HCT116 (cell line): ENCODE measurements around the gene TAF11L13. TPM values are rescaled to one million over a fixed set of nuclear protein-coding genes. Genes with fewer than 3 reads are reported as not detected.

Experiments
- ATAC-seq: fragments of 200-7000 bp; cut with Tn5 transposase; 2 replicates; pipeline ENCODE4 v1.9.1; 2020; ENCODE audit warnings: mild to moderate bottlenecking, moderate library complexity
- BruUV-seq: library from RNA; stranded (reverse); fragments of 400-500 nt; replicated peaks from 2 replicates; lab custom pipeline; 2021; lab: Mats Ljungman, UMichigan
- CTCF ChIA-PET: fragments of 300-600 bp; sonication (Branson Sonifier 250); formaldehyde crosslinking; loops from one replicate; lab custom pipeline; 2021; ENCODE audit warnings: antibody characterized with exemption; lab: Charles Lee
- POLR2A ChIA-PET: fragments of 300-600, 350-600 bp; sonication (Branson Sonifier 250); formaldehyde crosslinking; loops from one replicate; lab custom pipeline; 2021; ENCODE audit warnings: antibody characterized with exemption; lab: Charles Lee
- RAD21 ChIA-PET, 2 experiments: fragments of 300-600 bp; sonication (Branson Sonifier 250); formaldehyde crosslinking; loops; one replicate each; lab custom pipeline; 2023; ENCODE audit warnings: low total read pairs in 2 of 2; ENCODE audit not compliant: uncharacterized antibody in 2 of 2, unreplicated experiment in 2 of 2, low non-redundant PET in 1 of 2; lab: Charles Lee
- DNase-seq: peaks from one replicate; pipeline ENCODE4 v3.0.0-alpha.2; 2010; ENCODE audit warnings: low read depth, low spot score
- H2AFZ ChIP-seq: fragments of 200-600 bp; shearing (Covaris generic), sonication (generic); 2 replicates; pipeline ENCODE4 v1.6.1; 2017; ENCODE audit warnings: low read depth, mixed run types, mixed read lengths, antibody characterized with exemption, low read length; ENCODE audit not compliant: poor library complexity, severe bottlenecking
- H3K27ac ChIP-seq: 2 replicates; pipeline ENCODE4 v1.5.1; 2012; ENCODE audit warnings: low read depth, low read length
- H3K27me3 ChIP-seq: fragments of 200-600 bp; sonication (generic); 2 replicates; pipeline ENCODE4 v1.6.1; 2016; ENCODE audit warnings: mixed run types, low read length, mixed read lengths; ENCODE audit not compliant: insufficient read depth
- H3K36me3 ChIP-seq, 2 experiments: fragments of 200-500 bp in 1 of 2; fragments of 200-600 bp in 1 of 2; sonication (Bioruptor generic) in 1 of 2; sonication (generic) in 1 of 2; 2 replicates each; pipeline versions ENCODE4 v1.5.1 to v1.6.1; 2014 to 2016; ENCODE audit warnings: low read length in 2 of 2, inconsistent platforms in 1 of 2, mixed read lengths in 1 of 2, mixed run types in 1 of 2; ENCODE audit not compliant: insufficient read depth in 2 of 2, control insufficient read depth in 1 of 2
- H3K4me1 ChIP-seq, 2 experiments: fragments of 200-600 bp in 1 of 2; sonication (generic) in 1 of 2; 2 replicates each; pipeline versions ENCODE4 v1.5.1 to v1.6.1; 2012 to 2017; ENCODE audit warnings: low read length in 2 of 2, inconsistent platforms in 1 of 2, mild to moderate bottlenecking in 1 of 2, mixed read lengths in 1 of 2, mixed run types in 1 of 2, moderate library complexity in 1 of 2; ENCODE audit not compliant: insufficient read depth in 2 of 2, control insufficient read depth in 1 of 2
- H3K4me2 ChIP-seq: fragments of 200-600 bp; sonication (generic); 2 replicates; pipeline ENCODE4 v1.6.1; 2017; ENCODE audit warnings: mixed run types, low read length, mixed read lengths
- H3K4me3 ChIP-seq, 2 experiments: fragments of 200-600 bp in 1 of 2; sonication (generic) in 1 of 2; replicated peaks in 1 of 2; 2 replicates each; pipeline ENCODE4 v1.5.1; 2011 to 2016; ENCODE audit warnings: low read length in 2 of 2, control low read depth in 1 of 2, low read depth in 1 of 2, mild to moderate bottlenecking in 1 of 2, mixed read lengths in 1 of 2, mixed run types in 1 of 2
- H3K79me2 ChIP-seq: fragments of 200-600 bp; sonication (generic); 2 replicates; pipeline ENCODE4 v1.6.1; 2017; ENCODE audit warnings: mild to moderate bottlenecking, mixed run types, low read length, moderate library complexity, mixed read lengths; ENCODE audit not compliant: insufficient read depth
- H3K9ac ChIP-seq: fragments of 200-600 bp; sonication (generic); 2 replicates; pipeline ENCODE4 v1.6.1; 2016; ENCODE audit warnings: low read length, mixed read lengths
- H3K9me2 ChIP-seq: fragments of 200-600 bp; sonication (generic), shearing (Covaris generic); 2 replicates; pipeline ENCODE4 v1.6.1; 2017; ENCODE audit warnings: mixed run types, mild to moderate bottlenecking, moderate library complexity; ENCODE audit not compliant: insufficient read depth
- H3K9me3 ChIP-seq, 2 experiments: fragments of 200-500 bp in 1 of 2; fragments of 200-600 bp in 1 of 2; sonication (Bioruptor generic) in 1 of 2; sonication (generic) in 1 of 2; 2 replicates each; pipeline ENCODE4 v1.6.1; 2014 to 2017; ENCODE audit warnings: low read length in 2 of 2, mixed read lengths in 2 of 2, inconsistent platforms in 1 of 2, low read depth in 1 of 2, mild to moderate bottlenecking in 1 of 2, mixed run types in 1 of 2, moderate library complexity in 1 of 2; ENCODE audit not compliant: control insufficient read depth in 1 of 2, insufficient read depth in 1 of 2
- H4K20me1 ChIP-seq: fragments of 200-600 bp; sonication (generic), shearing (Covaris generic); 2 replicates; pipeline ENCODE4 v1.6.1; 2017; ENCODE audit warnings: mixed run types, mild to moderate bottlenecking, moderate library complexity; ENCODE audit not compliant: insufficient read depth
- CBX3 ChIP-seq: IDR thresholded peaks from 2 replicates; pipeline ENCODE4 v1.6.1; 2012; ENCODE audit warnings: low read depth
- CEBPB ChIP-seq: IDR thresholded peaks from 2 replicates; pipeline ENCODE4 v1.6.1; 2012; ENCODE audit warnings: low read depth
- ELF1 ChIP-seq: IDR thresholded peaks from 2 replicates; pipeline ENCODE4 v1.6.1; 2012; ENCODE audit warnings: low read depth, borderline replicate concordance
- EZH2phosphoT487 ChIP-seq: fragments of 200-600 bp; IDR thresholded peaks from 2 replicates; pipeline ENCODE4 v1.6.1; 2018; ENCODE audit warnings: antibody characterized with exemption, borderline replicate concordance
- RAD21 ChIP-seq: IDR thresholded peaks from 2 replicates; pipeline ENCODE4 v1.6.1; 2012; ENCODE audit warnings: low read depth, mild to moderate bottlenecking
- YY1 ChIP-seq: IDR thresholded peaks from 2 replicates; pipeline ENCODE4 v1.6.1; 2011; ENCODE audit warnings: low read length, low read depth, moderate library complexity, mild to moderate bottlenecking; ENCODE audit not compliant: insufficient replicate concordance; ENCODE audit errors: extremely low read depth
- ZFX ChIP-seq: fragments of 450-650 bp; IDR thresholded peaks from 2 replicates; pipeline ENCODE4 v1.6.1; 2017
- intact Hi-C: fragments of 100-400 bp; cut with micrococcal nuclease; formaldehyde crosslinking; loops from 2 replicates; pipeline ENCODE4 v1.10.0; 2022
- total RNA-seq: library from RNA; stranded (reverse); gene quantifications from one replicate; pipeline ENCODE4 v1.2.1, GENCODE V29; 2021; ENCODE audit not compliant: unreplicated experiment

TAF11L13 gene
- total RNA-seq, 1 experiment from 2014 or later, result not detected

DNA sequence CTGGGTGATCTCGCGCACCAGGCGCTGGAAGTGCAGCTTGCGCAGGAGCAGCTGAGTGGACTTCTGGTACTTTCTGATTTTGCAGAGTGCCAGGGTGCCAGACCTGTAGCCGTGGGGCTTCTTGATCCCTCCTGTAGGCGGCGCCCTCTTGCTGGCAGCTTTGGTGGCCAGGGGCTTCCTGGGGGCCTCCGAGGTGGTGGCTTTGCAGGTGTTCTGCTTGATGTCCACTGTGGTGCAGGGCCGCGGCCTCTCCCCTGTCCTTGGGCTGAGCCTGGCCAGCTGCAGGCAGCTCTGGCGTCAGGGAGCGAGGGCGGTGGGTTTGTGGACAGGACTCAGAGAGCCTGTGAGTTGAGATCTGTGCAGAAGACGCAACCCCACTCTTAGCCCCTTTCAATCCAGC lies 38.5 kb downstream of the TAF11L13 start:
- POLR2A ChIA-PET, result no interaction called here

DNA sequence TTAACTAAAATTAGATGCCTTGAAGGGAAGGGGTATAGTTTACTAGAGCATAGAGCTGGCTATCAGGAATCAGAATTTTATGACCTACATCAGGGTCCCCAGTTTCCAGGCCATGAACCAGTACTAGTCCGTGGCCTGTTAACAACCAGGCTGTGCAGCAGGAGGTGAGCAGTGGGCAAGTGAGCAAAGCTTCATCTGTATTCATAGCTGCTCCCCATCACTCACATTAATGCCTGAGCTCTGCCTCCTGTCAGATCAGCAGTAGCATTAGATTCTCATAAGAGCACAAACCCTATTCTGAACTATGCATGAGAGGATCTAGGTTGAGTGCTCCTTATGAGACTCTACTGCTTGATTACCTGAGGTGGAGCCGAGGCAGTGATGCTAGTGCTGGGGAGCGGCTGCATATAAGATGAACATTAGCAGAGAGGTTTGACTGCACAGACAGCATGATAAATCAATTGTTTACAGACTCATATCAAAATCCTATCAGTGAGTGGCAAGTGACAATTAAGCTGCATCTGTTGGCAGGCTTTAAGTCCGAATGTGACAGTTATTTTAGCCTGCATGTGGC lies 47.0 kb downstream of the TAF11L13 start:
- Histone ChIP-seq H3K4me1 (no peaks in the 10 kb centered on the region), H3K79me2 (no peaks in the 10 kb centered on the region), H3K9me3 (peaks cover 0 to 15% of the 10 kb centered on the region in 2 experiments; a peak in 1 of 4 replicates), H2AFZ (no peak overlapping the region), H3K27me3 (no peaks in the 10 kb centered on the region), H3K9ac (no peak overlapping the region), H4K20me1 (no peaks in the 10 kb centered on the region), H3K27ac (no peak overlapping the region), H3K9me2 (no peaks in the 10 kb centered on the region), H3K36me3 (no peaks in the 10 kb centered on the region), H3K4me2 (no peak overlapping the region), H3K4me3 (no peak overlapping the region)
- no peak for ATAC-seq
- no TSS peak for BruUV-seq
- no peak for DNase-seq
- ChIA-PET POLR2A (no interaction called here), RAD21 (no interaction called here), CTCF (no interaction called here)
- intact Hi-C loops, result no loop called here
- no peak for TF ChIP-seq CEBPB
- TF ChIP-seq YY1, result no peak
- no peak for TF ChIP-seq CBX3
- no peak for TF ChIP-seq RAD21
- TF ChIP-seq ELF1, result no peak

More for the DNA sequence above, 38.5 kb downstream of the TAF11L13 start:
- Histone ChIP-seq H3K4me2 (no peak overlapping the region), H3K9ac (no peak overlapping the region), H3K36me3 (no peaks in the 10 kb centered on the region), H3K4me3 (no peak overlapping the region), H2AFZ (no peak overlapping the region), H3K79me2 (no peaks in the 10 kb centered on the region), H3K4me1 (no peaks in the 10 kb centered on the region), H3K27ac (no peak overlapping the region), H4K20me1 (no peaks in the 10 kb centered on the region), H3K27me3 (no peaks in the 10 kb centered on the region), H3K9me2 (no peaks in the 10 kb centered on the region), H3K9me3 (peaks cover 0 to 10% of the 10 kb centered on the region in 2 experiments; a peak in 2 of 4 replicates)
- ChIA-PET RAD21 (no interaction called here), CTCF (no interaction called here)
- intact Hi-C loops, result no loop called here
- no peak for DNase-seq
- ATAC-seq, result no peak
- BruUV-seq, result no TSS peak
- TF ChIP-seq ZFX (no peak), EZH2phosphoT487 (no peak)
